ENCODE results near the gene ITGB5.
"Not testable (repeated sequence)": the region's sequence is repeated elsewhere in the genome, so short reads cannot be mapped to it uniquely, and the experiment has no call there.

Gene ITGB5

DNA sequence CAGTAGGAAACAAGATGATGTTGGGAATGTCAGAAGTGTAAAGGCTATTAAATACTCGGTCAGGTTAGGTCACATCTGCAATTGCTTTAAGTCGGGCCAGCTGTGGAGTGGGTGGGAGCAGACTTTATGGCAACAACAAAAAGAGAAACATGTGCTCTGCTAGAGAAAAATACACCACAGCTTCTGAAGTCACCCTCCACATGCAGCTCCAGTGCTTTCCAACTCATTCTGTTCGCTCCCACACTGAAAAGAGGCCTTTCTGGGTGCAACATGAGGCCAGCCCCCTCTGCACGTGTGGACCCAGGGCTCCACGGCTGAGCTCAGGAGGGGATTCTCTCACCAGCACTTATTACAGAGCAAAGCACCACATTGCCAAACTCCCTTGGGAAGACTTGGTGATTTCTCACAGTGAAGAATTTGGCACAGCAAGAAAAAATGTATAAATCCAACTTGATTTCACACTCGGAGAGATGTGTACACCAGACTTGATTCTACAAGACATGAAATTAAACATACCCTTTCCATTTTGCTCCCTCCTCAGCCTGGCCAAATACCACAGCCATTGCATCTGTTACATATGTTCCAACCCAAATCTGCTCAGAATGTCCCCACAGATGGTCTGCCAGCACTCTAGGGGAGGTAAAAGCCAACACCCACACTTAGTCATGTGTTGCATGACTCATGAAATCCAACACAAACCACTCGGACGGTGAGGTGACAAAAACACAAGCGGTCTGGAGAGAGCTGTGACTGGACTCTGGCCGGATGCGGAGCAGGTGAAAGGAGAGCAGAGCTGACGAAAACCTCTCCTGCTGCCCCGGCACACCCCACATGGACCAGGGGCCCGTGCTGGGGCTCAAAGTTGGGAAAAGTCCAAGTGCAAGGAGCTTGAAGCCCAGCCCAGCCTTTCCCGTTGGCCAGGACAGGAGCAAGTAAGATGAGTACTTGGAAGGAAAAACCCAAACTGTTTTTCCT is 74.6 kb downstream of the ITGB5 start:
- no peak for DNase-seq

DNA sequence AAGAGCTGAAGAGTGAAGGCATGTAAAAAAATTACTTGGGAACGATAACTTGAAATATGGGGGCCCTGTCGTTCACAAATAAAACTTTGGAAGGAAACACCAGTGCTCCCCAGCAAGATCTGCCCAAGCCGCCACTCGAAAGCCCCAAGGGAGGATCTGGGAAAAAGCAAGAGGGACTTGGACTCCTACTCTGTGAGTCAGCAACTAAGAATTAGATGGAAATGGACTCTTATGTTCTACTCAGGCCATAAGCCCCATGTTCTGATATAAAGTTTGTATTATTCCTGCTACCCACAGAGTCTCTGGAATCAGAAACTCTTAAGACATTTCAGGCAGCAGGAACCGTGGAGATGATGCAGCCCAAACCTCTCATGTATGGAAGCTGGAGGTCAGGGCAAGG is 75.7 kb downstream of the ITGB5 start:
- DNase-seq = no peak

DNA sequence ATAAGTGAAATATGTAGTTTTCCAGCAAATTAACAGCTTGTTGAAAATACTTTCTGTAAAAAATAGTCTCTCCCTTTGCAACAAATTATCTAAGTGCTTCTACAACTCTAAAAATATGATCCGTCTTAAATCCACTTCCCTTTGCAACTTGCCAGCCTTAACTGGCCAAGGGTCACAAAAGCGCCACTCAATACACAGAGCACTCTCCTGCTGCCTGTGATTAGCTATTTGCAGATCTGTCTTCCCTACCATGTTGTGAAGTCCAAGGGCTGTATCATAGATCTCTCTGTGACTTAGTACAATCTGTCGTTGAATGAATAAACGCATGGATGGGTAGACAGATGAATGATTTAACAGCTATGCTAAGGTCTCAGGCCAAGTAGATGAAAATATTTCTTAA is 76.2 kb downstream of the ITGB5 start:
- no peak for DNase-seq

DNA sequence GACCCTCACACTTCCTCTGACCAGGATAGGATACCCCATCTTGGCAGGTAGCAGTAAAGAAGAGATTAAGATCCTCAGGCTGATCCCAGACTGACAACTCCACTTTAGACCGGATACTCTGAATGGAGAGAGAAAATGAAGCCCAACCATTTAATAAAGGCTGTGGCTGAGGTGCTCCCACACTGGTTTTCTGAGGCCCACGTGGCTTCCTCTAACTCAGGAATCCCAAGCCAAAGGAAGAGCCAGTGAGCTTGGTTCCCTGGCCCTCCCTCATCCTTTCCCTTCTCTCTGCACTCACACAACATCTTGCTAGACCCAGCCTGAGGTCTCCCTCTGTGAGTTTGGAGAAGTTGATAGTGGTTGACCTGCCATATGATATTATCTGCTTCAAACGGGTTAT is 78.1 kb downstream of the ITGB5 start:
- no peak for DNase-seq

DNA sequence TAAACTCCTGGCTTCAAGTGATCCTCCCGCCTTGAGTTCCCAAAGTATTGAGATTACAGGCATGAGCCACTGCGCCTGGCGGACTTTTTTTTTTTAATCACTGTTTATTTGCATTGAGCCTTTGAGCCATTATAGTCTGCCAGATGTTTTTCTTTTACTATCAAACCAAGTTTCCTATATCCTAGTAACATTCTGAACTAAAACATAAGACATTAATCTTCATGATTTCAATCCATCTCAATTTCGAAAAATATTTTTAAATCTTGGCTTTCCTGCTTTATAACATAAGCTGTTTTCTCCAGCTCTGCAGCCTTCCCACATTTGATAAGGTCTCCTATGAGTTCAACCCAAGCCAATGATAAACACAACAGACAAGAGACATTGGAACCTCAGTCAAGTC is 81.5 kb downstream of the ITGB5 start:
- no peak for DNase-seq

DNA sequence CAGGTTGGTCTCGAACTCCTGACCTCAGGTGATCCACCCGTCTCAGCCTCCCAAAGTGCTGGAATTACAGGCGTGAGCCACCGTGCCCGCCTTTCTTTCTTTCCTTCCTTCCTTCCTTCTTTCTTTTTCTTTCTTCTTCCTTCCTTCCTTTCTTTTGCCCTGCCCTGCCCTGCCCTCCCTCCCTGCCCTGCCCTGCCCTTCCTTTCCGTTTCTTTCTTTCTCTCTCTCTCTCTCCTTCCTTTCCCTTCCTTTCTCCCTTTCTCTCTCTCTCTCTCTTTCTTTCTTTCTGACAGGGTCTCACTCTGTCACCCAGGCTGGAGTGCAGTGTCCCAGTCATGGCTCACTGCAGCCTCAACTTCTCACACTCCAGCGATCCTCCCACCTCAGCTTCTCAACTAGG is 82.3 kb downstream of the ITGB5 start:
- DNase-seq = no peak

DNA sequence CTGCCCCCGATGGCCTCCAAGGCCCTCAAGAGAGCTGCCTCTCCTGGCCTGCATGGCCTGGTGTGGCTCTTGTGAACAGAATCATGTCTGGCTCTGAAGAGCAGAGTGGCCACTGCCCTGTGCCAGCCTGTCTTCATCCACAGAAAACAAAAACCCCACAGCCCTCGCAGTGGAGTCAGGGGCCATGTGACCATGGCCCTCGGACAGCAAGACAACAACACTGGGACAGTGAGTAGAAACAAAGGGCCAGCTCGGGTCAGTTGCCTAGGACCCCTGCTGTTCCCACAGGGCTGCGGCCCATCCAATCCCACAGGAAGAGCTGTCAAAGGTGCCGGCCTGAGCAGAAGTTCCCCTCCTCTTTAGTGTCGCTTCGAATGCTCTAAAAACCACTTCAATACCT is 84.5 kb downstream of the ITGB5 start:
- no peak for DNase-seq

DNA sequence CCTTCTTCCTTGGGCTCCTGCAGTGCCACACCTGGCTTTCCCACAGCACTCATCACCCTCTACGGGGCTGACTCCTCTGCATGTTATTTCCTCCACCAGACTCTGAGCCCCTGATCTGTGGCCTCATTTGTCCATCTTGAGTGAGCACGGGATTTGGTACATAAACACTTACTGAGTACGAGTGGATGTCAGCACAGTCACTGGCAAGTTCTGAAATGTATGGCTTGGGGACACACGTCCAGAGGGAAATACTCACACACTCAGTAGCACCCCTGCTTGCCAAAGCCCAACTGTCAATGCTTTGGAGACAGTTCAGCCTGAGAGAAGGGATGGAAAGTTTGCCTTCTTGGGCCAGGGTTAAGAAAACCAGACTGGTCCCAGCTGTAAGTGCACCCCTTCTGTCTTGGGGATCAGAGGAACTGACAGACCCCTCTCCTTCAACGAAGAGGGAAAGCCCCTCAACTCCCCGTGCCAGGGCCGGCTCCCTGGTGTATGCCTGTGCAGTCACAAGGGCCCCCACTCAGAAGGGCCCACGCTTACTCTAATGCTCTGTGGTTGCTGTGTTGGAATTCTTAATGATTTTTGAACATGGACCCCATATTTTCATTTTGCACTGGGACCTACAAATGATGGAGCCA is 85.0 kb downstream of the ITGB5 start:
- no peak for DNase-seq

DNA sequence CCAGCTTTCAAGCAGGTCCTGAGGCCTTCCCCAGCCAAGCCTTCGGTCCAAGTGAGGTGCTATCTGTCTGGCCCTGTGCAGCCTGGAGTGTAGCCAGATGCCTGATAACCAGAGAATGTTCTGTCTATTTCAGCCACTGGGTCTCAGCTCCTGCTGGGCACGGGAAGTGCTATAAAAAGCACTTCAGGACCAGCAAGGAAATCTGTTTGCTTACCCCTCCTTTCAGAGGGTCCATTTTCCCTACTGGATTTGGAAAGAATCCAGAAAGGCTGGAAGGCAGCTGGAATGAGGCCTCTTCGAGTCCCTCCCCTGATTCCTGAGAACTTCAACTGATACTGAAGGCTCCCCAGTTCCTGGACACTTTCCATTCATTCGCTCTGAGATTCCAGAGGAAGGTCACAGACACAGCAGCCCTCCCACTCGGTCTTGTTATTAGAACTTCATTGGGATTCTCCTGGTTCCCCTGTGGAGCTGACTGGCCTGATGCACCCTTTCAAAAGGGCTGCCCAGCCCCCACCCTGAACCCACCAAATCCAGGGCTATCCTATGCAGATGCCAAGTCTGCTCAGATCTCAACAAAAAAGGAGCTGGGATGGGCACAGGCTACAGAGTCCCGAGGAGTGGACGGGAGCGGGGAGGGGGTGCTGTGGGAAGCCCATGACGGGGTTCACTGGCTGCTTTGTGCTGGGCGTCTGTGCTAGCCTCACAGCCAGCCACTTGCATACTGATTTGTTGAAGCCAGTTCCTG is 86.5 kb downstream of the ITGB5 start:
- no peak for DNase-seq

DNA sequence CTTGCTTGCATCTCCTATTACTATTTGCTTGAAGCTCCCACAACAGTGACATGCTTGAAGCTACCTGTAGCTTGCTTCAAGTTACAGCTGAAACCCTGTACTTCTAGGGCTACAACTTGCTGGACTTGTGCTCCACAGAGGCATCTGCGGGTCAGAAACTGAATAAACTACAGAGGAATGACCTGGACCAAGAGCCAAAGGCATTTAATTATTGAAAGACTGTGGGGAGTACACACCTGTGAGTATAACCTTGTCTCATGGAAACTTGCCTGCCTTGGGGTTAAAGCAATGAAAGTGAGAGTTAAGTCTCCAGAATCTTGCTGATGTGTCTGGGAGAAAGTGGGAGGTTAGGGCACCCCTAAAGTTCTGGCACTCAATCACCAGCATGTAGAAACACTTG is 87.1 kb downstream of the ITGB5 start:
- no peak for DNase-seq

DNA sequence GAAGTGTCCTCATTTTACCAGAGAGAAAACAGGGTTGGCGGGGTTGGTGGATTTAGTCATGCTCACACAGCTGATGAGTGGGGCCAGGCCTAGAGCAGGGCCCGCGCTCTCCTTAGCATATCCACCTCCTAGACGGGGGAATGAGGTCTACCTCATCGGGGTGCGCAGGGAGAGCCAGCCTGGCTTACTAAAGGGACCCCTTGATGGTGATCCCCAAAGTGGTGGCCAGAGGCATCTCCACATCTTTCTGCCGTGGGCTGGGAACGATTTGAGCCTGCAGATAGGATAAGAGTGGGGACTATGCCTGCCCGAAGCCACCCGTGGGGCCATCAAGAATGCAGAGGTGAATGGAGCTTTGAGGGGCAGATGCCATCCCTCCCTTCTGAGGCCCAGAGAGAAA is 87.5 kb downstream of the ITGB5 start:
- DNase-seq = no peak

DNA sequence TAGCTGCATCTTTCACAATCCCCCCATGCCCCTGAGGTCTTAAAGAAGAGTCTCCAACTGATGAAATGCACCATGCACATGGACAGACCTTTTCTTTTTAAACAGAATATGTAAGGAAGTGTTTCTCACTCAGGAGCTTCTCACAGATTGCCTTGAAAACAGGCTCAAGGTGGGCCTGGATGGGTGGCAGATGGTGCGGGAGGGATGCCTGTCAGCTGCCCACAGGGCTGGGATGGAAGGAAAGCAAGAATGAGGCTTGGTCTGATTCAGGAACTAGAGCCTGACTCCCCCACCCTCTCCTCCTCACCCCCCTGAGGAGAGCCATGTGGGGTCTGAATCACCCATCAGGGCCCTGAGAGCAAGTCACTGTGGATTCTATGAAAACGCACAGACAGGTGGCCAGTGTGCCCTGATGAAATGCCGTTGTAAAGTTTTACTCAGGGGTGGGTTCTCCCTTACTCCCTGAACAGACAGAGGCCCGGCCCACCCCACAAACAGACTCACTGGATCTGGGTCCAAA is 89.7 kb downstream of the ITGB5 start:
- no peak for DNase-seq

DNA sequence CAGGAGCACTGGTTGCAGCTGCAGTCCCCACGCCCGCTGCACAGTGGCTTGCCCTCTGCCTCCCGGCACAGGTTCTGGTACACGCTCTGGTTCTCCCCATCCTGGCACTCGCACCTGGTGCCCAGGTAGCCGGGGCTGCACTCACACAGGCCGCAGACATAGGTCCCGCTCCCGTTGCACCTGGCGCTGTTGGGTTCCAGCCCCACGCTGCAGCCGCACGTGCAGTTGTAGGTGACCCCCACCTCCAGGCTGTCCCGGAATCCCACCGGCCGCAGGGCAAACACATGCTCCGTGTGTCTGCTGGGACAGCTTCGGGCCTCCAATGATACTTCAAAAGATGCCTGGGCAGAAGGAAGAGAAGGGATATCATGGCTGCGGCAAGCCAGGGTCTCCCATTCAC is 90.7 kb downstream of the ITGB5 start:
- no peak for DNase-seq

DNA sequence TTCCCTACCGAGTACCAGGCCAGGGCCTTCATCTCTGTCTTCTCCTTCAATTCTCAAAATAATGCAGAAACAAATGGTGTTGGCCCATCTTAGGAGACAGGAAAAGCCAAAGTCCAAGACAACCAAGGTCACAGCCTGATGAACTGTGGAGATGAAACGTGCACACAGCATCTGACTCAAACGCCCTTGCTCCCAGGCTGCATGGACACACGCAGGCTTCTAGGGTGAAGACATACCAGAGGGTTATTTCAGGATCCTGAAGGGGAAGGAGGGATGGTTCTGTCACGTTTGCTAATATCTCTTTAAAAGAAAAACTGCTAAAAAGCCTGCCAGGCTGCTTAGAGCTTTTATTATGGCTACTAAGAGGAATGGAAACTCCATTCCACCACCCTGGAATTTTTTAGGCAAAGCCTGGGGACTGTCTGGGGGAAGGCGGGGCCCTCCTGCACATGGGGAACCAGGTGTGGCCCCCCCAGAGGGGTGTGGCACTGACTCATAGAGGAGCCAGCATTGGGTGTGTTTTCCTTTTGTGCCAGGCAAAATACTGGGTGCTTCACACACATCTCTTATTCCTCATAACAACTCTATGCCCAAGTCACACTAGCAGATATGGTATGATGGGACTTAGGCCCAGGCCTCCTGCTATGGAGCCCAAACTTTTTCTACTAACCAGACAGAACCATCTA is 94.0 kb downstream of the ITGB5 start:
- DNase-seq = no peak

DNA sequence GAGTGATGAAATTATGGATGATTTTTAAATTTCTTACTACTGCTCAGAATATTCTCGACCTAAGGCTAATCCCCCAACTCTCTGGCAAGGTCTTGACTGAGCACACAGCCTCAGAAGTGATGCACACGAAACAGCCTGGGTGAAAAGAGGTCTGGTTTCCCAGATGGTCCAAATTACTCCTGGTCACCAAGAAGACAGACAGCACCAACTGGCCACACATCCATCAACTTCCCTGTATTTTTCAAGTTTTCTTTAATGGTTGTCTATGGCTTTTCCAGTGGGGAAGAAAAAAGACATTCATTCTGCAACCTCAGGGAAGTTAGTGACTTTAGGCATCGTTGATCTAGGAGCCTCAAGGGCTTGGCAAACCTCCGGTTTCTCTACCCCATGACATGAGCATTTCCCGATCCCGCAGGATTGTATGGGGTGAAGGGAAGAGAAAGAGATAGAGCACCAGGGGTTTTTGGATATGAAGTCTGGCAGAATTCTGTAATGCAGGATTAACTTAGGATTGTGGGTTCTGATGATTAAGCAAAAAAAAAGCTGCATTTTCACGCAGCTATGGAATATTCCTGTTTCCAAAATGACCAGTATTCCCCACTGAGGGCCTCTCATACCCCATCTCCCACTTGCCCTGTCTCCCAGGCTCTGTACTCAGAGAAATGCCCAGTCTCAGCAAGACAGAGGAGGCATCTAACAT is 94.7 kb downstream of the ITGB5 start:
- DNase-seq = no peak

DNA sequence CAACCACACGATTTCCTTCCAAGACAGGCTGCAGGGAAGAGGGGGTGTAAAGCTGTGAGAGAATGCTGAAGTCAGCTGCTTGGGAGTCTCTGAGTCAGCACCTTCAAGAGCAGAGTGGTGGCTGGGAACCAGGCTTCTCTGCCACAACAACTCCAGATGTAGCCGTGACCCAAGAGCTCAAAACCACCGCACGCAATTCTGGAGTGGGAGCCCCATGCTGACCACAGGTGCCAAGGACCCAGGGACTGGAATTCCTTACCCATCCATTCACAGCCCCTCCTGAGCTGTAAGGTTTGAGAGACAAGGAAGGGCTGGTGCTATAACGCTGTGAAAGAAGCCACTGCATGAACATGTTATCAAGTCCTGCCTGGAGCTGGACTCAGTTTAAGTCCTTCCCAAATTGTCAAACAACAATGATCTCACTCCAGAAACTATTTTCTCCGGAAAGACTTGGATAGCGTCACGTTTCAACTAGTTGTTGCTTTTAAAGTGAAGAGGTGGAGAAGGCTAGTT is 95.5 kb downstream of the ITGB5 start:
- DNase-seq = no peak

DNA sequence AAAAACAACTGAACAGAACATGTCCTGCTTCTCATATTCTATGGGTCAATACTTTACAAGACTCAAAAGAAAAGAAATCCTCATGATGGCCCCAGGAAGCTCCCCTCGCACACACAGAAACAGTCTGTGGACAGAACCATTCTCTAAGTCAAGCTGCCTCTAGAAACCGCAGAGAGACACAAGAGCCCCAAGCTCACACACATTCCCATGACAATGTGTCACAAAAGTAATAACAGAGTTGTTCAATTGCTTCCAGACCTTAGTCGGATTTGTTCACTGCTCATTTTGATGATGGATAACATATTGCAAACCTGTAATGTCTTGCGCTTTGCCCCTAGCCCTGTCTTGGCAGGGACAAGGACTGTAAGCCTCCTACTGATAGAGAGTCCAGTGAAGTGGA is 96.0 kb downstream of the ITGB5 start:
- DNase-seq = no peak

DNA sequence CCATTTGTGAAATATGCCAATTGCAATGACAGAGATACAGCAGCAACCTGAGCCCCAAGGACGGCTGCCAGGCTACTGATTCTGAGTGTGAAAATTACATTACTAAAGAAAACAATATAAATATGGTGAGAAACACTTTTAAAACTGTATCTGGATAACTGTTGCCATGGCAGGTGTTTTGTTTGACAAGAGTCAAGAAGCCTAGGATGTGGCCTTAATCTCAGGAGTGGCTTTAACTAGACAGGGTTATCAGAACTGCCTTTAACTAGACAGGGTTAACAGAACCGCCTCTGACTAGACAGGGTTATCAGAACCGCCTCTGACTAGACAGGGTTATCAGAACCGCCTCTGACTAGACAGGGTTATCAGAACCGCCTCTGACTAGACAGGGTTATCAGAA is 98.1 kb downstream of the ITGB5 start:
- DNase-seq = not testable (repeated sequence)

DNA sequence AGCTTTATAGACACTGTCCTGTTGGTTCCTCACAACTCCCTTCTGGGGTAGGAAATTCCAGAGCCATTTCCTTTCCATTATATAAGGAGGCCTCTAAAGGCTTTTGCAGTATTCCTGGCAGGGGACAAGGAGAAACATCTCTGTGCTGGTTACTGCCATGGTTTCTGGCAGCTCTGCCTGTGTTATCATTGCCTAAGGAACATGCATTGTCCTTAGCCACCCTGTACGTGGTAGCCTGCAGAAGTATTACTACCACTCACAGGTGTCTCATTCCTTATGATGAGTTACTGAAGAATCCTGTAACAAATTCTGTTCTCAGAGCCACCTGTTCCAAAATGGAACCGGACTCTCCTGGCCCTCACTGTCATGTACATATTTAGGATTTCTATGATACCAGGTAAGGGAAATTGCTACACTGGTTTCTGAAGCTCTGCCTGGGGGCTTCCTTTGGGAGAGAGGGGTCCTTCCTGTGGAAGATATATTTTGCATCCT is 98.9 kb downstream of the ITGB5 start:
- no peak for DNase-seq

DNA sequence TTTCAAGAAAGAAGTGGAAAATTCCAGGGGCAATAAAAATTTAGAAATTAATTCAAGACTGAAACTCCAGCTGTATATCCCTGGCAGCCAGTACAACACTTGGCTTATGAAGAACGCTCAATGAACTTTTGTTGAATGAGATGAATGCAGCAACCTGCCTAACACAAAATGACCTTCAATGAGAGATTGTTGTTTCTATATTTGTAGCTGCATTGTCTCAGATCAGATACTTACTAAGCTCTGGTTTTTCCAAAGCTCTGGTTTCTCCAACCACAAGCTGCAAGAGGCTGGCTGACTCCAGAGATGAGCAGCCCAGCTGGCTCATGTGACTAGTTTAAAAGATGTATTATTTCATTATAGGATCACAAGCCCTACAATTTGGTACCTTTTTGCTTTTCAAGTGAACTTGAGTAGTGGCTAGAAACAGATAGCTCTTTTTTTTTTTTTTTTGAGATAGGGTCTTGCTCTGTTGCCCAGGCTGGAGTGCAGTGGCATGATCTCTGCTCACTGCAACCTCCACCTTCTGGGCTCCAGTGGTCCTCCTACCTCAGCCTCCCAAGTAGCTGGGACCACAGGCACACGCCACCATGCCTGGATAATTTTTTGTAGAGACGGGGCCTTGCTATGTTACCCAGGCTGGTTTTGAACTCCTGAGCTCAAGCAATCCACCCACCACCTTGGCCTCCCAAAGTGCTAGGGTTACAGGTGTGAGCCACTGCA is 99.5 kb downstream of the ITGB5 start:
- DNase-seq = no peak
